ENCODE results near the gene HMGA1. TPM values are rescaled to one million over a fixed set of nuclear protein-coding genes. Genes with fewer than 3 reads are reported as not detected.

The HMGA1 gene
- total RNA-seq, 2 donors from 2014 or later, result 29.6 to 37.8 TPM

GRCh38 chr6:34288581-34288980 is 51.9 kb downstream of the HMGA1 start:
- H3K9me3 ChIP-seq, result no peaks in the 10 kb centered on the region
- H3K4me3 ChIP-seq, result no peak overlapping the region
- no peak overlapping the region for H3K27ac ChIP-seq
- H3K27me3 ChIP-seq, result no peaks in the 10 kb centered on the region
- peaks cover 19% of the 10 kb centered on the region for H3K36me3 ChIP-seq
- TF ChIP-seq, protein P1, sequence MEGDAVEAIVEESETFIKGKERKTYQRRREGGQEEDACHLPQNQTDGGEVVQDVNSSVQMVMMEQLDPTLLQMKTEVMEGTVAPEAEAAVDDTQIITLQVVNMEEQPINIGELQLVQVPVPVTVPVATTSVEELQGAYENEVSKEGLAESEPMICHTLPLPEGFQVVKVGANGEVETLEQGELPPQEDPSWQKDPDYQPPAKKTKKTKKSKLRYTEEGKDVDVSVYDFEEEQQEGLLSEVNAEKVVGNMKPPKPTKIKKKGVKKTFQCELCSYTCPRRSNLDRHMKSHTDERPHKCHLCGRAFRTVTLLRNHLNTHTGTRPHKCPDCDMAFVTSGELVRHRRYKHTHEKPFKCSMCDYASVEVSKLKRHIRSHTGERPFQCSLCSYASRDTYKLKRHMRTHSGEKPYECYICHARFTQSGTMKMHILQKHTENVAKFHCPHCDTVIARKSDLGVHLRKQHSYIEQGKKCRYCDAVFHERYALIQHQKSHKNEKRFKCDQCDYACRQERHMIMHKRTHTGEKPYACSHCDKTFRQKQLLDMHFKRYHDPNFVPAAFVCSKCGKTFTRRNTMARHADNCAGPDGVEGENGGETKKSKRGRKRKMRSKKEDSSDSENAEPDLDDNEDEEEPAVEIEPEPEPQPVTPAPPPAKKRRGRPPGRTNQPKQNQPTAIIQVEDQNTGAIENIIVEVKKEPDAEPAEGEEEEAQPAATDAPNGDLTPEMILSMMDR (IDR thresholded peaks at IDR 0.05), result no peak
- DNase-seq (ENCODE audit: low spot score), result peak; percentile 30
- peaks cover 0 to 44% of the 10 kb centered on the region in 2 donors for H3K4me1 ChIP-seq

GRCh38 chr6:34289137-34289536 is 52.5 kb downstream of the HMGA1 start:
- H3K4me1 ChIP-seq, result peaks cover 0 to 44% of the 10 kb centered on the region in 2 donors
- no peak overlapping the region for H3K27ac ChIP-seq

DNA sequence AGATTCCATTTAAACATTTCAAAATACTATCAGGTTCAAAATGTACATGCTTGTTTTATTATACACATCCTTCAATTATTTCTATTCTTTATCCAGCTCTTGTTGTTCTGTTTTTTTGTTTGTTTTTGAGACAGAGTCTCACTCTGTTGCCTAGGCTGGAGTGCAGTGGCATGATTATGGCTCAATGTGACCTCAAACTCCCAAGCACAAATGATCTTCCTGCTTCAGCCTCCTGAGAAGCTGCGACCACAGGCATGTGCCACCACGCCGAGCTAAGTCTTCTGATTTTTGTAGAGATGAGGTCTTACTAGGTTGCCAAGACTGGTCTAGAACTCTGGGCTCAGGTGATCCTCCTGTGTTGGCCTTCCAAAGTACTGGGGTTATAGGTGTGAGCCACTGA is 56.3 kb downstream of the HMGA1 start:
- peaks cover 0 to 25% of the 10 kb centered on the region in 2 donors for H3K4me1 ChIP-seq

More at GRCh38 chr6:34289137-34289536, 52.5 kb downstream of the HMGA1 start:
- H3K4me3 ChIP-seq, result no peak overlapping the region
- H3K36me3 ChIP-seq, result peaks cover 25% of the 10 kb centered on the region
- DNase-seq (ENCODE audit: low spot score), result peak; percentile 26
- no peaks in the 10 kb centered on the region for H3K27me3 ChIP-seq
- TF ChIP-seq, protein P1 (IDR thresholded peaks at IDR 0.05), result no peak
- no peaks in the 10 kb centered on the region for H3K9me3 ChIP-seq

DNA sequence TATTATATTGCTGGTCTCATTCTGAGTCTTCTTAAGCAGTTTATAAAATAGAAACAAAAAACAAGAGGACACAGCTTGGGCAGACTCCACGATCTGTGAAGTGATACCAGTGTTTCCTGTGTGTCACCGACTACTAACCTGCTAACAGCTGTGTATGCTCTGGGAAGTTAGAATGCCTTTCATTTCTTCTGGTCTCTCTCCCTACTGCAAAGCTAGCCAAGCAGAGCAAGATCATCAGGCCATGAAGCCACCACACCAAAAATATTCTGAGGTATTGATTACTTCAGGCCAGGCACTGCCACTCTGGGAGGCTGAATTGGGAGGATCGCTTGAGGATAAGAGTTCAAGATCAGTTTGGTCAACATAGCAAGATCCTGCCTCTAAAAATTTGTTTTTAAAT is 59.0 kb downstream of the HMGA1 start:
- TF ChIP-seq, protein P1 (IDR thresholded peaks at IDR 0.05), result no peak
- H3K27ac ChIP-seq, result peak overlapping the region in 1 of 2 donors; percentile 20
- no peak overlapping the region for H3K4me3 ChIP-seq
- no peaks in the 10 kb centered on the region for H3K27me3 ChIP-seq
- H3K4me1 ChIP-seq, result peaks cover 0 to 33% of the 10 kb centered on the region in 2 donors
- no peak for DNase-seq (ENCODE audit: low spot score)
- H3K36me3 ChIP-seq, result peaks cover 31% of the 10 kb centered on the region
- no peaks in the 10 kb centered on the region for H3K9me3 ChIP-seq

More for the DNA sequence above, 56.3 kb downstream of the HMGA1 start:
- H3K9me3 ChIP-seq, result no peaks in the 10 kb centered on the region
- peak overlapping the region; percentile 20 to 27 for H3K27ac ChIP-seq
- DNase-seq (ENCODE audit: low spot score), result no peak
- H3K36me3 ChIP-seq, result peaks cover 31% of the 10 kb centered on the region
- H3K4me3 ChIP-seq, result no peak overlapping the region
- TF ChIP-seq, protein P1 (IDR thresholded peaks at IDR 0.05), result no peak
- no peaks in the 10 kb centered on the region for H3K27me3 ChIP-seq

Small RNAs within 50 kb of the gene (microRNA-seq; reads per million reads assigned to microRNA genes)
- 0 reads per million in 2 donors for gene MIR6835 (ENCODE audit: borderline number of aligned reads in 2 of 2, borderline replicate concordance in 1 of 2)

Other genes starting within 250 kb of the HMGA1 start
- gene GRM4, start 90.8 kb upstream of the HMGA1 start, total RNA-seq, result not detected
- 10 to 100 TPM; 21.7 to 29.4 TPM for gene SMIM29, start 12.1 kb downstream of the HMGA1 start, total RNA-seq
- 10 to 100 TPM; 47.2 to 53.5 TPM for gene NUDT3, start 155.8 kb downstream of the HMGA1 start, total RNA-seq
- gene RPS10, start 189.2 kb downstream of the HMGA1 start, total RNA-seq, result 1,000 to 10,000 TPM in 1 of 2 donors, 100 to 1,000 TPM in 1; 830 to 2,258 TPM
- 1 to 10 TPM; 5.6 to 6.3 TPM for gene PACSIN1, start 229.2 kb downstream of the HMGA1 start, total RNA-seq

Data from right atrium auricular region (tissue), 2 donors.